ENCODE data around the gene LLPH.

Gene LLPH

DNA sequence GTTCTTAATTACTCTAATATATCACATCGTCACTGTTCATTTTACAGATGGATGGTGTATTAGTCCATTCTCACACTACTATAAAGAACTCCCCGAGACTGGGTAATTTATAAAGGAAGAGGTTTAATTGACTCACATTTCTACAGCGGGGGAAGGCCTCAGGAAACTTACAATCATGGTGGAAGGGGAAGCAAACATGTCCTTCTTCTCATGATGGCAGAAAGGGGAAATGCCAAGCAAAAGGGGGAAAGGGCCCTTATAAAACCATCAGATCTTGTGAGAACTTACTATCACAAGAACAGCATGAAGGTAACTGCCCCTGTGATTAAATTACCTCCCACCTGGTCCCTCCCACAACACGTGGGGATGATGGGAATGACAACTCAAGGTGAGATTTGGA lies 32.7 kb upstream of the LLPH start:
- peaks cover 18% of the 10 kb centered on the region; the same call in 1 of the 2 replicates for H3K9me3 ChIP-seq (ENCODE audit: insufficient read depth, low read depth, low read length)
- peaks cover 92% of the 10 kb centered on the region for H3K79me2 ChIP-seq (ENCODE audit: insufficient read depth, low read length)
- H3K9ac ChIP-seq (ENCODE audit: low read depth, low read length, poor library complexity, severe bottlenecking), result no peak overlapping the region
- peaks cover 18% of the 10 kb centered on the region for H3K36me3 ChIP-seq (ENCODE audit: insufficient read depth, low read length)
- peaks cover 18% of the 10 kb centered on the region for H3K4me1 ChIP-seq (ENCODE audit: insufficient read depth, low read length, poor library complexity, severe bottlenecking)
- TF ChIP-seq, protein P1, sequence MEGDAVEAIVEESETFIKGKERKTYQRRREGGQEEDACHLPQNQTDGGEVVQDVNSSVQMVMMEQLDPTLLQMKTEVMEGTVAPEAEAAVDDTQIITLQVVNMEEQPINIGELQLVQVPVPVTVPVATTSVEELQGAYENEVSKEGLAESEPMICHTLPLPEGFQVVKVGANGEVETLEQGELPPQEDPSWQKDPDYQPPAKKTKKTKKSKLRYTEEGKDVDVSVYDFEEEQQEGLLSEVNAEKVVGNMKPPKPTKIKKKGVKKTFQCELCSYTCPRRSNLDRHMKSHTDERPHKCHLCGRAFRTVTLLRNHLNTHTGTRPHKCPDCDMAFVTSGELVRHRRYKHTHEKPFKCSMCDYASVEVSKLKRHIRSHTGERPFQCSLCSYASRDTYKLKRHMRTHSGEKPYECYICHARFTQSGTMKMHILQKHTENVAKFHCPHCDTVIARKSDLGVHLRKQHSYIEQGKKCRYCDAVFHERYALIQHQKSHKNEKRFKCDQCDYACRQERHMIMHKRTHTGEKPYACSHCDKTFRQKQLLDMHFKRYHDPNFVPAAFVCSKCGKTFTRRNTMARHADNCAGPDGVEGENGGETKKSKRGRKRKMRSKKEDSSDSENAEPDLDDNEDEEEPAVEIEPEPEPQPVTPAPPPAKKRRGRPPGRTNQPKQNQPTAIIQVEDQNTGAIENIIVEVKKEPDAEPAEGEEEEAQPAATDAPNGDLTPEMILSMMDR (conservative IDR thresholded peaks at IDR 0.05; ENCODE audit: low read length), result no peak
- TF ChIP-seq EZH2phosphoT487 (IDR thresholded peaks at IDR 0.05; ENCODE audit: borderline replicate concordance), result no peak
- peaks cover 13% of the 10 kb centered on the region for H4K20me1 ChIP-seq (ENCODE audit: insufficient read depth, low read length, poor library complexity, severe bottlenecking)
- H3K9me2 ChIP-seq (replicated peaks; ENCODE audit: low read depth, low read length), result no peaks in the 10 kb centered on the region
- H2AFZ ChIP-seq (ENCODE audit: low read length), result no peak overlapping the region
- H3K4me2 ChIP-seq (ENCODE audit: low read depth, low read length, poor library complexity, severe bottlenecking), result peak overlapping the region; percentile 25
- H3K27me3 ChIP-seq (ENCODE audit: insufficient read depth, low read length, poor library complexity, severe bottlenecking), result no peaks in the 10 kb centered on the region
- H3K4me3 ChIP-seq (ENCODE audit: low read length, poor library complexity, severe bottlenecking), result no peak overlapping the region
- H3F3A ChIP-seq (ENCODE audit: low read depth), result no peaks in the 10 kb centered on the region

DNA sequence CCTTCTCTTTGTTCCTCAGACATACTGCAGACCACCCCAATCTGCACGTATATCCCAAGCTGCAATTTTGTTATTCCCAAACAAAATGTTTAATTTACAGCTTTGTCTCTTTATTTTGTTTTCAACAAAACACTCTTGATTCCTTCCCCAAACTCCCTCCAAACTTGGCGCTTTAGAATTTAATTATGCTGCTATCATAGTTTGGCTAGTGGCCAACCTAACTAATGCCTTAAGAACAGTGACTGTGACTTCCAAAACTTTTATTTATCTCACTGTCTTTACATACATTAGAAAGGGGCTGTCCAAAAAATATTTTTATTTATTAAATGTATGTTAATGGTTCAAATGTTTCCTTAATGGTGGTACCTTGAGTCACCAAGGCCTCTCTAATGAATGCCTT lies 32.2 kb upstream of the LLPH start:
- H4K20me1 ChIP-seq (ENCODE audit: insufficient read depth, low read length, poor library complexity, severe bottlenecking), result peaks cover 13% of the 10 kb centered on the region
- peaks cover 18% of the 10 kb centered on the region for H3K36me3 ChIP-seq (ENCODE audit: insufficient read depth, low read length)
- peaks cover 87% of the 10 kb centered on the region for H3K79me2 ChIP-seq (ENCODE audit: insufficient read depth, low read length)
- H3K9ac ChIP-seq (ENCODE audit: low read depth, low read length, poor library complexity, severe bottlenecking), result no peak overlapping the region
- peaks cover 18% of the 10 kb centered on the region; the same call in 1 of the 2 replicates for H3K9me3 ChIP-seq (ENCODE audit: insufficient read depth, low read depth, low read length)
- no peaks in the 10 kb centered on the region for H3K9me2 ChIP-seq (replicated peaks; ENCODE audit: low read depth, low read length)
- H2AFZ ChIP-seq (ENCODE audit: low read length), result no peak overlapping the region
- peak overlapping the region; percentile 4 for H3K4me2 ChIP-seq (ENCODE audit: low read depth, low read length, poor library complexity, severe bottlenecking)
- H3K27me3 ChIP-seq (ENCODE audit: insufficient read depth, low read length, poor library complexity, severe bottlenecking), result no peaks in the 10 kb centered on the region
- H3K4me1 ChIP-seq (ENCODE audit: insufficient read depth, low read length, poor library complexity, severe bottlenecking), result peaks cover 12% of the 10 kb centered on the region
- H3K4me3 ChIP-seq (ENCODE audit: low read length, poor library complexity, severe bottlenecking), result no peak overlapping the region
- H3F3A ChIP-seq (ENCODE audit: low read depth), result no peaks in the 10 kb centered on the region
- TF ChIP-seq EZH2phosphoT487 (IDR thresholded peaks at IDR 0.05; ENCODE audit: borderline replicate concordance), result no peak
- TF ChIP-seq, protein P1 (conservative IDR thresholded peaks at IDR 0.05; ENCODE audit: low read length), result no peak

DNA sequence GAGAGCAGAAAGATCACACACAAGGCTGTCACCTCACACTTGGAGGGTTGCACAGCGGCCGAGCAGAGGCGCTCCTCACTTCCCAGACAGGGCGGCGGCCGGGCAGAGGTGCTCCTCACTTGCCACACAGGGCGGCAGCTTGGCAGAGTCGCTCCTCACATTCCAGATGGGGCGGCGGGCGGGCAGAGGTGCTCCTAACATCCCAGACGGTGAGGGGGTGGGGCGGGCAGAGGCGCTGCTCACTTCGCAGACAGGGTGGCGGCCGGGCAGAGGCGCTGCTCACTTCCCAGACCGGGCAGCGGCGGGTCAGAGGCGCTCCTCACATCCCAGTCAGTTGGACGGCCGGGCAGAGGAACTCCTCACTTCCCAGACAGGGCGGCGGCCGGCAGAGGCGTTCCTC lies 30.2 kb upstream of the LLPH start:
- Histone ChIP-seq H3K79me2 (ENCODE audit: insufficient read depth, low read length) (peaks cover 69% of the 10 kb centered on the region), H3K9me2 (replicated peaks; ENCODE audit: low read depth, low read length) (no peaks in the 10 kb centered on the region)
- no peak for TF ChIP-seq EZH2phosphoT487 (IDR thresholded peaks at IDR 0.05; ENCODE audit: borderline replicate concordance)
- TF ChIP-seq, protein P1 (conservative IDR thresholded peaks at IDR 0.05; ENCODE audit: low read length), result no peak

More for the DNA sequence above, 30.2 kb upstream of the LLPH start:
- Histone ChIP-seq H2AFZ (ENCODE audit: low read length) (no peak overlapping the region), H3F3A (ENCODE audit: low read depth) (no peaks in the 10 kb centered on the region), H3K4me3 (ENCODE audit: low read length, poor library complexity, severe bottlenecking) (no peak overlapping the region), H3K36me3 (ENCODE audit: insufficient read depth, low read length) (peaks cover 18% of the 10 kb centered on the region), H4K20me1 (ENCODE audit: insufficient read depth, low read length, poor library complexity, severe bottlenecking) (peaks cover 13% of the 10 kb centered on the region), H3K4me2 (ENCODE audit: low read depth, low read length, poor library complexity, severe bottlenecking) (no peak overlapping the region), H3K27me3 (ENCODE audit: insufficient read depth, low read length, poor library complexity, severe bottlenecking) (no peaks in the 10 kb centered on the region), H3K9ac (ENCODE audit: low read depth, low read length, poor library complexity, severe bottlenecking) (no peak overlapping the region), H3K4me1 (ENCODE audit: insufficient read depth, low read length, poor library complexity, severe bottlenecking) (peaks cover 4% of the 10 kb centered on the region), H3K9me3 (ENCODE audit: insufficient read depth, low read depth, low read length) (peaks cover 15% of the 10 kb centered on the region; the same call in 1 of the 2 replicates)

Data from Loucy (cell line).